GM19351 (cell line): ENCODE measurements around the gene PDE4D.
"Not testable (repeated sequence)": the region's sequence is repeated elsewhere in the genome, so short reads cannot be mapped to it uniquely, and the experiment has no call there.

Experiments used
- ATAC-seq: cut with Tn5 transposase; IDR thresholded peaks from one replicate; pipeline ENCODE4 v1.9.1; 2021; ENCODE audit warnings: mild to moderate bottlenecking, moderate library complexity; ENCODE audit not compliant: unreplicated experiment

The PDE4D gene

DNA sequence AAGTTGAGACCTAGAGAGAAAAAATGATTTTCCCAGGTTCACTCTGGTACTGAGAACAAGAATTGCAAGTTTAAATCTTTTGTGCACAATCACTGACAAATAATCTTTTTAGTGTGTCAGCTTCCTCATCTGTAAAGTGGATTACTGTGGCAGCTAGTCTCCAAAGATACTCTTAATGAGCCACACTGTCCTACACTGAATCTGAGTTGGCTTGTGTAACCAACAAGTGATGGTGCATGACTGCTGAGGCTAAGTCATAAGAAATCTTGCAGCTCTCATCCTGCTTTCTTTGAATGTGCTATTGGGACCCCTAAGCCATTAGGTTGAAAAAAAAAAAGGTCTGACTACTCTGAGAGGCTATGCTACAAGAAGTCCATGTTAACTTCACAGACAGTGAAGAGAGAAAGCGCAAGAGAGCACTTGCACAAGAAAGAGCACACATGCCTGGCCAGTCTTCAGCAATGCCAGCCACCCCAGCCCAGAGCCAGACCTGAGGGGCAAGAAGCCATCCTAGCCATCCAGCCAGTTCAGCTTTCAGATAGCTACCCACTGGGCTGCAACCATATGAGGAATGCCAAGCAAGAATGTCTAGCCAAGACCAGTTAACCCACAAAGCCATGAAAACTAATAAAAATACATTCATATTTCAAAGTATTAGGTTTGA lies 891.2 kb downstream of the PDE4D start:
- ATAC-seq, result no peak

- ATAC-seq, result no peak
Measured at GRCh38 chr5:59001716-59002115, 891.8 kb downstream of the PDE4D start.

DNA sequence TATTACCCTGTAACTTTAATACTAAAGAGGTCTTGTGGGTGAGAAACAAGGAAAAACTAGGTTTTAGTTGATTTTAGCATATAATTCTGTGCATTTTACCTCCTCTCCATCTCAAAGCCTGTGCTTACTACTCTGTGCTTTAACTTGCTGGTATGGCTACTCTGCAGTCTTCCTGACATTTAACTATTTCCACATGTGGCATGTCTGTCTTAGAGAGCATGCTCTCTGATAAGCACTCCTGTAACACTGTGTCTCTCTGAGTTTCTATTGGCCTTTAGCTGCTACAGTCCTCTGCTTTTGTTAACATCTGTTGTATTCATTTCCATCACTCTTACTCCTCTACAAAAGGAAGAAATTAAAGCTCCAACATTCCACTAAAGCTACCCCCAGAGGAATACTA lies 892.4 kb downstream of the PDE4D start:
- no peak for ATAC-seq

DNA sequence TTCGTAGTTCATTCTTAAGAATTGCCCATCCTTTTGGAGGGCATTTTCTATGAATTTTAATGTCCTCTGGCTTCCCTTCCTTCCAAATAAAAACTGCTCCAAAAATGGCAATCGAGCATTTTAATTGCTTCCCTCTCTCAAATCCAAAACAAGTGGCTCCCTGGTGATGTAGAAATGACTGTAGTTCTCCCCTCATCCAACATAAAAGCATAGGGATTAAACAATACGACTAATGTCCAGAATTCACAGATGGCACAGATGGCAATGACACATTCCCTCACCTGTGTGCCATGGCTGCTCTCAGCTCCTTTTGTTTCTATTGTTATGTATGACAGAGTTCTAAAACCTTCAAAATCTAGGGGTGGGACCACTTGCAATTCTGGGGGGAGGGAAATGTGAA lies 893.3 kb downstream of the PDE4D start:
- ATAC-seq, result no peak

- no peak for ATAC-seq
Measured at GRCh38 chr5:58999804-59000203, 893.7 kb downstream of the PDE4D start.

- no peak for ATAC-seq
Measured at GRCh38 chr5:58998544-58998943, 895.0 kb downstream of the PDE4D start.

GRCh38 chr5:58995779-58996178 lies 897.7 kb downstream of the PDE4D start:
- not testable (repeated sequence) for ATAC-seq

GRCh38 chr5:58993461-58993860 lies 900.1 kb downstream of the PDE4D start:
- ATAC-seq, result no peak

DNA sequence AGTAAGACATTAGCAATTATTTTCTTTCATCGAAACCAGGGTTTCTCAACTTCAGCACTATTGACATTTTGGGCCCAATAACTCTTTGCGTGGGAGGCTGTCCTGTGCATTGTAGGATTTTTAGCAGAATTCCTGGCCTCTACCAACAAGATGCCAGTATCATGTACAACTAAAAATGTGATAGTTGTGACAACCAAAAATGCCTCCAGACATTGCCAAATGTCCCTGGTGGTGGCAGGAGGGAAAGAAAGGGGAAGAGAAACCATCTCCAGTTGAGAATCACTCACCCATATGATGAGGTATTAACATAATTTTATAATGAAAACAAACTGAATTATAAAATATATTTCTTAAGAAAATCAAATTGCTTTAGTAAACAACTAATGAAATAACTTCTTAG lies 904.6 kb downstream of the PDE4D start:
- ATAC-seq, result no peak

- ATAC-seq, result no peak
Measured at GRCh38 chr5:58987193-58987592, 906.3 kb downstream of the PDE4D start.

DNA sequence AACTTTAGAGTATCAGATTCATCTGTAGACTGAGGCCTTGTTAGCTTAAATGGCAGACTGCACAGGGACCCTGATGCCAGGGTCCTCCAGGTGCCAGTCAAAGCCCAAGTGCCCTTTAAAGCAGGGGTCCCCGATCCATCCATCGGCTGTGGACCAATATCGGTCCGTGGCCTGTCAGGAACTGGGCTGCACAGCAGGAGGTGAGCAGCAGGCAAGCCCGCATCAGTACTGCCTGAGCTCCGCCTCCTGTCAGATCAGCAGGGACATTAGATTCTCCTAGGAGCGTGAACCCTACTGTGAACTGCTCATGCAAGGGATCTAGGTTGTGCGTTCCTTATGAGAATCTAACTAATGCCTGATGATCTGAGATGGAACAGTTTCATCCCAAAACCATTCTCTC lies 907.2 kb downstream of the PDE4D start:
- ATAC-seq, result no peak

GRCh38 chr5:58985759-58986158 lies 907.8 kb downstream of the PDE4D start:
- ATAC-seq, result no peak

DNA sequence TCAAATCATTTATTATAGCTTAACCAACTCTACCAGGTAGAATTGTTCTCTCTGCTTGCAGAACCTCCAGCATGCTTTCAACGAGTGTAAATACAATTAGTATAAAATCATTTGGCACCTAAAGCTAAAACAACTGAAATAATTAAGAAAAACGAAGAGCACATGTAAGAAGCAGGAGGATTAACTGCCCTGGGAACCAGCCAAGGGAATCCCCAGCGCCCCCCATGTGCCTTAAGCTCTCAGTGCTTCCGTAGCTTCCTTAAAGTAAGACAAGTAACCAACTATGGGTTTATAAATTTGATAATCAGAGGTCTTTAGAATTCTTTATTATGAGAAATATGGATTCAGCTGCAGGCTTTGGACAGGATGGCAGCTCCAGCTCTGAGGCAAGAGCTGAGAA lies 908.2 kb downstream of the PDE4D start:
- ATAC-seq, result no peak

DNA sequence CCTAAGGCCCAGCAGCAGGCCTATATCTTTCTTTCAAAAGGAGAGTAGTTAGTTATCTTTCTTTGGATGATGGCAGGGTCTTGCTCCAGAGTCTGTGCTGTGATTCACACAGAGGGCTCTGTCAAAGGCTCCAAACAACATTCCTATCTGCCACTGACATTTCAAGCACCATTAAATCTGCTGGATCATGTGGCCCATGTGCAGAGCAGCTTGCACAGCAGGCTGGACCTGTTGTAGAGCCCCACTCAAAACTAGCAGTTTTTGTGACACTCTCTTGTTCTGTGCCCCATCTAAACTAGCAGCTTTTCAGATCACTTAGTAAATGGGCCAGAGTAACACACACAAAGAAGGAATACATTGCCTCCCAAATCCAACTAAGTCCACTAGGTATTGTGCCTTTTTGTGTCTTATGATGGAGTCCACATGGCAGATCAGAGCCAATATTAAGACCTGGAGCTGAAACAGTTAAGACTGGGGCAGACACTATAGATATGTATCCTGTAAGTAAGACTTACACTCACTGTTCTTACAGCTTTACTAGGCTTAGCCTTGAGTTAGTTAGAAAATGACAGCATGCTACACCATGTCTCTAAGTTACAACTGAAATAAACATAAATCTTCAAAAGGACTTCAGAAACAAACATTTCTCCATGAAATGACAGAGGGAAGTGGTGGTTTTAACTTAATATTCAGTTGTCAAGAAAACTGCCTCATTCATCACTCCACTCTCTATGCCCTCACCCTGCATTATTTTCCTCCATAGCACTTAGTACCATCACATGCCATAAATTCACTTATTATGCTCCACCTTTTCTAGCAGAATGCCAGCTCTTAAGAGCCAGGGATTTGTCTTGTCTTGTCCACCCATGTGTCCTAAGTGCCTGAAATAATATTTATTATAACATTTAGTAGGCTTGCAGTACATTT lies 909.7 kb downstream of the PDE4D start:
- no peak for ATAC-seq

DNA sequence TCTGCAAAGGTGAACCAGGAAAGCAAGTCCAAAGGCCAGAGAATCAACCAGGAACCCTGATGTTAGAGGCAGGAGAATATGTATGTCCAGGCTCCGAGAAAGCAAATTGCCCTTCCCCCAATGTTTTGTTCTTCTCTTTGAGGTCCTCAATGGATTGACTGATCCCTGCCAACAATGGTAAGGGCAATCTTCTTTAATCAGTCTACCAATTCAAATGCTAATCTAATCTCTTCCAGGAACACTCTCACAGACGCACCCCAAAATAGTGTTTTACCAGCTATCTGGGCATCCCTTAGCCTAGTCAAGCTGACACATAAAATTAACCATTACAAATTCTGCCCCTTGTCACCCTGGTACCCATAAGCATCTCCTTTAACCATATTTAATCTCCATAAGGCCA lies 912.6 kb downstream of the PDE4D start:
- no peak for ATAC-seq

DNA sequence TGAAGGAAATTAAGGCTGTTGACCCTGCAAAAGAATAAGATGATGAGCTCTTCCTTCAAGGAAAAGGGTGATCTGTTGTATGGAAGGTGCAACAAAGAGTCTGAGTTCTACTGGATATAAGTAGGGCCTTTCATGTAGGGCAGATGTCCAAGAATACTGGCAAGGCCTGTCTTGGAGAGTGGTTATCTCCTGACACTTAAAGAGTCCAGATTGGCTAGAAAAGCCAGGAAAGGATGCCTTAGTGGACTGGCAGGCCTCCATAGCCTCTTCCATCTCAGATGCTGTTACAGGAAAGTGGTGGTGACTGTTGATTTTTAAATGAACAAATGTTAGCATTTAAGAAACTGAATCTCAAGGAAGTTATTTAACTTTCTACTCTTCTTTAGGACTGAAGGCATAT lies 914.4 kb downstream of the PDE4D start:
- ATAC-seq, result no peak

DNA sequence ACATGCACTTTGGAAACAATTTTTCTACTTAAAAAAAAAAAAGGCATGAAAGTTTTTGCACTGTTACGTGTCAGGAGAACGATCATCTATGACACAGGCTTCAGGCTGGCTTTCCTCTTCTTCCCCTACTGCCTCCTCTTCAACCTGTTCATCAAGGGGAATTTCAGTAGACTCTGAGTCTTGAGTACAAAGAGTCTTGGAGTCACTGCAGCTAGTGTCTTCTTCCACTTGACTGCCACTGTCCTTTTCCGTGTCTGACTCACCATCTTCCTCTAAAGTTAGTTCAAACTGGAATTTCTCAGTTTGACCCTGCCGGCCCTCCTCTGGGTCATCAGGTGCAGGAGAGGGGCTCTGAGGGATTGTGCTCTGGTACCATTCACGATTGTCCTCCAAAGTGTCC lies 918.9 kb downstream of the PDE4D start:
- no peak for ATAC-seq

DNA sequence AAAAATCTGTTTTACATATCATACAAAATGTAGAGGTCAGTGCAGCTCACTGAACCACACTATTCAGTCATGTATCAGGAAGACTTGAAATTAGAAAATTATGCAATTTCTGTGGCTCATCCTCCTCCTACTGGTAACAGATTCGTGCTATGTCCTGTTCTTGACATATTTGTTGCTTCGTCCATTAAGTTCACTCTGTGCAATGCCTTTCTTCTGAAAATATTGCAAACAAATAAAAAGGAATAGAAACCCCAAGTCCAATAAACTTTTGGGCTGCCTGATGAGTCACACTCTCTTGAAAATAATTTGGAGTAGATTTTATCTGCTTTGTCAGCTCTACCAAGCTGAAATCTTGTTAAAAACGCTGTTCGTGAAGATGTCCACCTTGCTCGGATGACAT lies 919.4 kb downstream of the PDE4D start:
- ATAC-seq, result no peak

DNA sequence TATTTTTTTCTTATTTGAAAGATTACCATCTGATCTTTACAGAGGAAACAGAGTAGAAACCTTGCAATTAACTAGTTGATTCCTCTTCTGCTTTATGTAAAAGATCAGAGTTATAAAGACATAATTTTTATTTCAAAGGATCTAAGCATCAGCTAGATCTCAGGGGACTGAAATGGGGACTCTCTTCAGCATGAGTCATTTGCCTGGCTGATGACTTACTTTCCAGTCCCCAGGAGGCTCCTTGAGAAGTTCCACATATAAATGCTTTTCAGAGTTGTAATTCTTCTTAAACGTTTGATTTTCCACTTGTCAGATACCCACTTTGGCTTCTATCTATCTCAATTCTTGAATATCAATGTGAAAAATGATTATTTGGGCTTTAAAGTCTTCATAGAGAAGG lies 921.2 kb downstream of the PDE4D start:
- ATAC-seq, result no peak

GRCh38 chr5:58970766-58971165 lies 922.8 kb downstream of the PDE4D start:
- ATAC-seq, result no peak

- no peak for ATAC-seq
Measured at GRCh38 chr5:58969795-58970194, 923.7 kb downstream of the PDE4D start.

DNA sequence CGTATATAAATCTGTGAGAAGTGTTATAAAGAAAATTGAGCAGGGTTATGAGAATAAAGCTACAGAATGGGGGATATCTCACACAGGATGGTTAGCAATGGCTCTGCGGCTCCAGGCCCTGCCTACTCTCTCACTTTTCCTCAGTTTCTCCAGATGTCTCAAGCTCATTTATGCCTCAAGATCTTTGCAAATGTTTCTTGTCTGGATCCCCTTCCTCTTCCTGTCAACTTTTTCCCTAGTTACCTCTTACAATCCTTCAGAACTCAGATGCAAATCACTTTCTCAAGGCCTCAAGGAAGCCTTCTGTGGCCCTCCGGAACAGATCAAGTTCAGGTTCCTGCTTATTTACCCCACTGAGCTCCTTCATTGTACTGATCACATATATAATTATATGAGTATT lies 924.3 kb downstream of the PDE4D start:
- ATAC-seq, result no peak
